Lung (tissue), 12 donors: ENCODE results near the gene INO80E. TPM values are rescaled to one million over a fixed set of nuclear protein-coding genes. Genes with fewer than 3 reads are reported as not detected.

Source experiments
- ATAC-seq: fragments of 200-7000 bp; cut with Tn5 transposase; one replicate; pipeline ENCODE4 v1.9.1; 2020; ENCODE audit warnings: moderate number of reproducible peaks; ENCODE audit not compliant: insufficient read depth, low FRiP score
- DNase-seq, 3 donors: peaks; one replicate each; pipeline ENCODE4 v3.0.0-alpha.2; 2013 to 2017
- H3K27ac ChIP-seq, 2 donors: one replicate each; pipeline ENCODE4 v1.5.1; 2013; ENCODE audit warnings: mild to moderate bottlenecking in 2 of 2, moderate library complexity in 2 of 2, control low read depth in 1 of 2, inconsistent platforms in 1 of 2, low read depth in 1 of 2, low read length in 1 of 2
- H3K27me3 ChIP-seq, 3 donors: one replicate each; pipeline ENCODE4 v1.5.1; 2013; ENCODE audit warnings: low read length in 2 of 3; ENCODE audit not compliant: control insufficient read depth in 3 of 3, insufficient read depth in 3 of 3
- H3K36me3 ChIP-seq, 4 donors: one replicate each; pipeline ENCODE4 v1.5.1; 2013; ENCODE audit warnings: low read length in 4 of 4, mild to moderate bottlenecking in 1 of 4, moderate library complexity in 1 of 4; ENCODE audit not compliant: control insufficient read depth in 4 of 4, insufficient read depth in 4 of 4
- H3K4me1 ChIP-seq, 5 donors: one replicate each; pipeline ENCODE4 v1.5.1; 2013; ENCODE audit warnings: low read length in 5 of 5, mild to moderate bottlenecking in 2 of 5, moderate library complexity in 1 of 5; ENCODE audit not compliant: control insufficient read depth in 5 of 5, insufficient read depth in 5 of 5
- H3K4me3 ChIP-seq: one replicate; pipeline ENCODE4 v1.5.1; 2013; ENCODE audit warnings: mild to moderate bottlenecking, control low read depth, moderate library complexity
- H3K9ac ChIP-seq, 2 donors: one replicate each; pipeline ENCODE4 v1.5.1; 2013; ENCODE audit warnings: low read length in 2 of 2, control low read depth in 1 of 2; ENCODE audit not compliant: insufficient read depth in 1 of 2
- H3K9me3 ChIP-seq, 4 donors: one replicate each; pipeline ENCODE4 v1.5.1; 2013; ENCODE audit warnings: low read length in 3 of 4, mild to moderate bottlenecking in 1 of 4, moderate library complexity in 1 of 4; ENCODE audit not compliant: control insufficient read depth in 4 of 4, insufficient read depth in 3 of 4
- WGBS, 2 donors: extraction: QIAGEN DNeasy Blood & Tissue Kit; methylation state at CpG; one replicate each; pipeline ENCODE4 v1.1.7; 2013; 5-methylcytosine and 5-hydroxymethylcytosine counted together
- polyA plus RNA-seq, 2 donors: library from polyadenylated mRNA; stranded (reverse); fragments of 200-250 nt; gene quantifications; one replicate each; pipeline ENCODE4 v1.2.1, GENCODE V29; 2013
- total RNA-seq, 2 donors: library from RNA; depleted of rRNA in 1 of 2; stranded (reverse); fragments of >200 nt in 1 of 2; gene quantifications; one replicate each; pipeline ENCODE4 v1.2.1, GENCODE V29; 2014 to 2021
- TF ChIP-seq, protein P1 (sequence below): IDR thresholded peaks from 2 replicates; pipeline ENCODE4 v1.5.1; 2012; ENCODE audit warnings: mild to moderate bottlenecking; ENCODE audit errors: control extremely low read depth, extremely low read depth
- donor health status: control.
- donor health status: control.
- donor health status: Bipolar disorder and iron deficiency.
- donor health status: healthy.
- donor health status: DM: yes; HTN: yes; CAD: no.

Gene INO80E
- total and polyA plus RNA-seq, 4 donors, result 37.5 to 105 (median 60.2) TPM

DNA sequence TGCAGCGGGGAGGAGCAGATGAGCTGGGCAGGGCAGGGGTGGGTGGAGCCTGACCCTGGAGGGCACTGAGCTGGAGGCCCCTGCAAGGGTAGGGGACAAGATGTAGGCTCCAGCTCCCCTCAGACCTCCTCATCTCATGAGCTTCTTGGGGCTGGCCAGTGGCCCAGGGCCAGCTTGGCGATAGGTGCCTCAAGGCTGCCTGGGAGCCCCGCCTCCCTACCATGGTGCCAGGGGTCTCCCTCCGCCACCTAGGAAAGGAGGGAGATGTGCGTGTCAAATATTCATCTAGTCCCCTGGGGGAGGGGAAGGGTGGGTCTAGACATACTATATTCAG, 4.5 kb upstream of the INO80E start:
- TF ChIP-seq, protein P1, sequence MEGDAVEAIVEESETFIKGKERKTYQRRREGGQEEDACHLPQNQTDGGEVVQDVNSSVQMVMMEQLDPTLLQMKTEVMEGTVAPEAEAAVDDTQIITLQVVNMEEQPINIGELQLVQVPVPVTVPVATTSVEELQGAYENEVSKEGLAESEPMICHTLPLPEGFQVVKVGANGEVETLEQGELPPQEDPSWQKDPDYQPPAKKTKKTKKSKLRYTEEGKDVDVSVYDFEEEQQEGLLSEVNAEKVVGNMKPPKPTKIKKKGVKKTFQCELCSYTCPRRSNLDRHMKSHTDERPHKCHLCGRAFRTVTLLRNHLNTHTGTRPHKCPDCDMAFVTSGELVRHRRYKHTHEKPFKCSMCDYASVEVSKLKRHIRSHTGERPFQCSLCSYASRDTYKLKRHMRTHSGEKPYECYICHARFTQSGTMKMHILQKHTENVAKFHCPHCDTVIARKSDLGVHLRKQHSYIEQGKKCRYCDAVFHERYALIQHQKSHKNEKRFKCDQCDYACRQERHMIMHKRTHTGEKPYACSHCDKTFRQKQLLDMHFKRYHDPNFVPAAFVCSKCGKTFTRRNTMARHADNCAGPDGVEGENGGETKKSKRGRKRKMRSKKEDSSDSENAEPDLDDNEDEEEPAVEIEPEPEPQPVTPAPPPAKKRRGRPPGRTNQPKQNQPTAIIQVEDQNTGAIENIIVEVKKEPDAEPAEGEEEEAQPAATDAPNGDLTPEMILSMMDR, result no peak
- Histone ChIP-seq H3K27ac (peak overlapping the region in 1 of 2 donors; percentile 58), H3K4me3 (no peak overlapping the region), H3K9me3 (no peaks in the 10 kb centered on the region), H3K4me1 (peaks cover 0 to 18% (median 14%) of the 10 kb centered on the region in 5 donors), H3K9ac (no peak overlapping the region), H3K27me3 (no peaks in the 10 kb centered on the region), H3K36me3 (peaks cover 2 to 61% (median 31%) of the 10 kb centered on the region in 4 donors)
- no peak for ATAC-seq
- no peak for DNase-seq
- WGBS, 2 donors, result 90 to 94% methylated on average over 5 of the region's 5 CpGs

DNA sequence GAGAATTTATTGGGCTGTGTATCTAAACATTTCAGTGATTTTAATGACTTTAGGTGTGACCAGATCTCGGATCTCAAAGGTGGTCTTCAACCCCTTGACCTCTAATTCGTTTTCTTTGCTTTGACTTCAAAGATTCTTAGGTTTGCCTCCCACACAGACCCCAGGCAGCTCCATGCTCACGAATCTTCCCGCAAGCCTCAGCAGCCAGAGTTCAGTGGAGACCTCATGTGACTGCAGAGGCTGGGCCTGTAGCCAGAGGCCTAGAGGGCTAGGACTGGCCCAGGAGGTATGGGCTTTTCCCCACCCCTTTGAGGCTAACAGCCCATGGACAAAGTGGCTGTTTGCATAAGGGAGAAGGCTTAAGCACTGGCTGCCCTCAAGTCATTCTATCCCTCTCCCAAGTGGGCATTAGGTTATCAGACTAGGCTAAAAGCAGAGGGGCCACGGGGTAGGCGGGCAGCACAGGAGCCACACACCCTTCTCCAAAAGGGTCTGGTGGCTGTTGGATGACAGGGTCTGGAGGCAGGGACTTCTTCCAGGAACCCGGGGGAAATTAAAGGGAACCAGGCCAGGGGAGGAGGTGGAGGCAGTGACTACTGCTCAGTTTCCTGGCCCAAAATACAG, 3.6 kb upstream of the INO80E start:
- no peak overlapping the region for H3K9ac ChIP-seq
- no peak for DNase-seq
- H3K36me3 ChIP-seq, result peaks cover 2 to 52% (median 28%) of the 10 kb centered on the region in 4 donors
- no peak for ATAC-seq
- H3K9me3 ChIP-seq, result no peaks in the 10 kb centered on the region
- WGBS, 2 donors, result 57 to 72% methylated on average over 7 of the region's 7 CpGs
- H3K27me3 ChIP-seq, result no peaks in the 10 kb centered on the region
- H3K4me3 ChIP-seq, result no peak overlapping the region
- H3K4me1 ChIP-seq, result peaks cover 0 to 21% (median 13%) of the 10 kb centered on the region in 5 donors
- no peak overlapping the region for H3K27ac ChIP-seq
- TF ChIP-seq, protein P1, result no peak

DNA sequence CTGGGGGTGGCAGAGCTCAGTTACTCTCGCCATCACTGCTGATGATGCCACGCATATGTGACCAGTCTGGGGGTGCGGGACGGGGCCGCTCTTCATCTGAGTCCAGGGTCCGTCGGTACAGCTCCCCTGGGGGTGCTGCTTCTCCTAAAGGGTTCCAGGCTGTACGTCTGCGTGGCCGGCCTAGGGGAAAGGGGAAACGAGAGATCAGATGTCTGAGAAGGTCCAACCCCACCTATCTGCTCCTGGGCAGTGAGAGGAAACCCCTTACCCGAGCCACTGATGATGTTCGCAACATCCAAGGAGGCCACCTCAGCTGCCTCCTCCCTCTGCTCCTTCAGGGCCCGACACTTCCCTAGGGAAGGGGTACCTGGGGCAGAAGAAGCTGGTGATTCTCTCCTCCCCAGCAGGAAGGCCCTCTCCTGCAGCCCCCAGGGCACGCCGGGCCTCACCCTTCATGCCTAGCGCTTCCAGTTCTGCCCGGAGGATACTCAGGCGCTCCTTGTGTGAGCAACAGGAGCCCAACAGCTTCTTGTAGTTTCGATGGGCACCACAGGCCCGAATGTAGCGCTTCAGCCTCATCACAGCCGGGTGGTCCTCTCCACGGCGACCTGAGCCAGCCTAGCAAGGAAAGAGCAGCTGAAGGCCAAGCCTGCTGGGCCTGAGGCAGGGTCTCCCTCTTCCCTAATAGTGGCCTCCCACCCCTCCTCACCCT, 2.7 kb upstream of the INO80E start:
- TF ChIP-seq, protein P1, result no peak
- Histone ChIP-seq H3K4me1 (peaks cover 0 to 21% (median 13%) of the 10 kb centered on the region in 5 donors), H3K36me3 (peaks cover 2 to 46% (median 25%) of the 10 kb centered on the region in 4 donors), H3K27me3 (no peaks in the 10 kb centered on the region), H3K9me3 (no peaks in the 10 kb centered on the region), H3K9ac (no peak overlapping the region), H3K4me3 (no peak overlapping the region), H3K27ac (peak overlapping the region in 1 of 2 donors; percentile 9)
- WGBS, 2 donors, result 88 to 92% methylated on average over 25 of the region's 25 CpGs
- ATAC-seq (no peak), DNase-seq (no peak)
